GM12891 (cell line): ENCODE results near the gene BEGAIN.

ENCODE experiments used
- DNase-seq: peaks from one replicate; pipeline ENCODE4 v3.0.0; 2011; ENCODE audit warnings: low spot score; ENCODE audit not compliant: insufficient read length
- FAIRE-seq: peaks from 2 replicates; lab custom pipeline; 2011; peaks lifted over from hg19 to GRCh38; lab: Jason Lieb, UNC
- PAX5 ChIP-seq: IDR thresholded peaks from 2 replicates; pipeline ENCODE4 v1.6.1; 2011; ENCODE audit warnings: low read length, moderate library complexity, mild to moderate bottlenecking; ENCODE audit not compliant: insufficient read depth, severe bottlenecking
- POLR2A ChIP-seq: IDR thresholded peaks from 2 replicates; pipeline ENCODE4 v1.6.1; 2011; ENCODE audit warnings: low read depth, low read length, control low read depth
- POLR2AphosphoS5 ChIP-seq: IDR thresholded peaks from 2 replicates; pipeline ENCODE4 v1.6.1; 2011; ENCODE audit warnings: low read depth, low read length, control low read depth
- POU2F2 ChIP-seq: IDR thresholded peaks from 2 replicates; pipeline ENCODE4 v1.6.1; 2011; ENCODE audit warnings: low read depth, mild to moderate bottlenecking, control low read depth, low read length, moderate library complexity
- SPI1 ChIP-seq: IDR thresholded peaks from 2 replicates; pipeline ENCODE4 v1.6.1; 2011; ENCODE audit warnings: low read depth, low read length, control low read depth
- TAF1 ChIP-seq: IDR thresholded peaks from 2 replicates; pipeline ENCODE4 v1.6.1; 2011; ENCODE audit warnings: low read depth, low read length, control low read depth

The BEGAIN gene

GRCh38 chr14:100570726-100571454 is 16.3 kb downstream of the BEGAIN start:
- no peak for TF ChIP-seq PAX5
- TF ChIP-seq SPI1: no peak
- TF ChIP-seq POLR2AphosphoS5: no peak
- no peak for TF ChIP-seq TAF1
- TF ChIP-seq POU2F2: no peak
- TF ChIP-seq POLR2A: no peak
- DNase-seq: no peak
- FAIRE-seq: no peak

GRCh38 chr14:100569734-100570286 is 17.4 kb downstream of the BEGAIN start:
- FAIRE-seq: no peak
- TF ChIP-seq POU2F2: no peak
- TF ChIP-seq PAX5: no peak
- no peak for TF ChIP-seq POLR2AphosphoS5
- TF ChIP-seq TAF1: no peak
- TF ChIP-seq POLR2A: no peak
- TF ChIP-seq SPI1: no peak
- no peak for DNase-seq

- TF ChIP-seq SPI1: no peak
- TF ChIP-seq POLR2A: no peak
- no peak for TF ChIP-seq PAX5
- no peak for TF ChIP-seq POLR2AphosphoS5
- TF ChIP-seq POU2F2: no peak
- TF ChIP-seq TAF1: no peak
- no peak for FAIRE-seq
- no peak for DNase-seq
These were observed 18.1 kb downstream of the BEGAIN start for GRCh38 chr14:100568998-100569733.

GRCh38 chr14:100568164-100568997 is 18.8 kb downstream of the BEGAIN start:
- no peak for TF ChIP-seq PAX5
- no peak for TF ChIP-seq POLR2A
- no peak for TF ChIP-seq SPI1
- TF ChIP-seq TAF1: no peak
- no peak for TF ChIP-seq POU2F2
- TF ChIP-seq POLR2AphosphoS5: no peak
- no peak for DNase-seq
- FAIRE-seq: no peak

GRCh38 chr14:100567877-100568163 is 19.4 kb downstream of the BEGAIN start:
- no peak for FAIRE-seq
- DNase-seq: no peak
- no peak for TF ChIP-seq POLR2AphosphoS5
- TF ChIP-seq TAF1: no peak
- no peak for TF ChIP-seq PAX5
- no peak for TF ChIP-seq POU2F2
- TF ChIP-seq SPI1: no peak
- no peak for TF ChIP-seq POLR2A

- no peak for FAIRE-seq
- TF ChIP-seq TAF1: no peak
- TF ChIP-seq POLR2AphosphoS5: no peak
- no peak for TF ChIP-seq POLR2A
- no peak for TF ChIP-seq SPI1
- TF ChIP-seq POU2F2: no peak
- TF ChIP-seq PAX5: no peak
- no peak for DNase-seq
These were observed 20.0 kb downstream of the BEGAIN start for GRCh38 chr14:100567009-100567876.

GRCh38 chr14:100566586-100566985 is 20.6 kb downstream of the BEGAIN start:
- DNase-seq (no peak), FAIRE-seq (no peak)
- TF ChIP-seq POLR2A (no peak), POLR2AphosphoS5 (no peak), PAX5 (no peak), POU2F2 (no peak), SPI1 (no peak), TAF1 (no peak)

GRCh38 chr14:100566119-100566518 is 21.1 kb downstream of the BEGAIN start:
- FAIRE-seq (no peak), DNase-seq (no peak)
- TF ChIP-seq POLR2AphosphoS5 (no peak), POU2F2 (no peak), TAF1 (no peak), SPI1 (no peak), PAX5 (no peak), POLR2A (no peak)
